Neural cell (in vitro differentiated cells): ENCODE data around the gene ZNHIT3.

Experiments used
- CTCF ChIP-seq: fragments of 450-650 bp; IDR thresholded peaks from 2 replicates; pipeline ENCODE4 v1.5.1; 2014; ENCODE audit warnings: antibody characterized with exemption, mild to moderate bottlenecking, moderate library complexity; ENCODE audit not compliant: poor library complexity, severe bottlenecking
- EP300 ChIP-seq: fragments of 450-650 bp; conservative IDR thresholded peaks from 2 replicates; pipeline ENCODE4 v1.6.1; 2014; ENCODE audit warnings: antibody characterized with exemption, mild to moderate bottlenecking, moderate library complexity; ENCODE audit not compliant: poor library complexity, severe bottlenecking
- EZH2 ChIP-seq: fragments of 200-600, 300-800 bp; shearing (Covaris generic), sonication (generic); IDR thresholded peaks from 2 replicates; pipeline ENCODE4 v1.6.1; 2014; ENCODE audit warnings: antibody characterized with exemption, low read length, borderline replicate concordance, mild to moderate bottlenecking; ENCODE audit not compliant: insufficient read depth, poor library complexity, severe bottlenecking
- MXI1 ChIP-seq: fragments of 450-650 bp; conservative IDR thresholded peaks from 2 replicates; pipeline ENCODE4 v1.6.1; 2014; ENCODE audit warnings: antibody characterized with exemption, mild to moderate bottlenecking; ENCODE audit not compliant: poor library complexity, severe bottlenecking
- POLR2AphosphoS5 ChIP-seq: IDR thresholded peaks from 2 replicates; pipeline ENCODE4 v1.6.1; 2012
- RAD21 ChIP-seq: fragments of 450-650 bp; conservative IDR thresholded peaks from 2 replicates; pipeline ENCODE4 v1.6.1; 2014; ENCODE audit warnings: antibody characterized with exemption, mild to moderate bottlenecking, moderate library complexity
- REST ChIP-seq: IDR thresholded peaks from 2 replicates; pipeline ENCODE4 v1.6.1; 2012; ENCODE audit warnings: borderline replicate concordance
- SMC3 ChIP-seq: fragments of 450-650 bp; conservative IDR thresholded peaks from 2 replicates; pipeline ENCODE4 v1.6.1; 2014; ENCODE audit warnings: antibody characterized with exemption, mild to moderate bottlenecking, moderate library complexity; ENCODE audit not compliant: poor library complexity
- TAF1 ChIP-seq: IDR thresholded peaks from 2 replicates; pipeline ENCODE4 v1.6.1; 2012; ENCODE audit warnings: low read depth

GRCh38 chr17:36506249-36506826, 19.9 kb downstream of the ZNHIT3 start:
- TF ChIP-seq EZH2 (no peak), CTCF (no peak), POLR2AphosphoS5 (no peak), REST (no peak), TAF1 (no peak), EP300 (no peak), MXI1 (no peak), RAD21 (no peak), SMC3 (no peak)
